B cell (primary cell): ENCODE data around the gene PADI3. TPM values are rescaled to one million over a fixed set of nuclear protein-coding genes. Genes with fewer than 3 reads are reported as not detected.

Experiments
- ATAC-seq: fragments of 200-7000 bp; cut with Tn5 transposase; one replicate; pipeline ENCODE4 v1.10.0; 2021; ENCODE audit warnings: low read depth, mild to moderate bottlenecking, moderate number of reproducible peaks, moderate library complexity
- CTCF ChIA-PET: fragments of 350-600 bp; sonication (Branson Sonifier 250); formaldehyde crosslinking; loops from one replicate; lab custom pipeline; 2021; ENCODE audit warnings: antibody characterized with exemption, inconsistent platforms; lab: Charles Lee
- POLR2A ChIA-PET: fragments of 350-600 bp; sonication (Branson Sonifier 250); formaldehyde crosslinking; loops from one replicate; lab custom pipeline; 2021; ENCODE audit warnings: antibody characterized with exemption; lab: Charles Lee
- DNase-seq: peaks from one replicate; pipeline ENCODE4 v3.0.0; 2013
- H2AFZ ChIP-seq: 2 replicates; pipeline ENCODE4 v1.6.1; 2012; ENCODE audit warnings: mild to moderate bottlenecking, low read depth, low read length; ENCODE audit not compliant: insufficient read depth, poor library complexity, severe bottlenecking
- H3K27ac ChIP-seq, 2 donors: 1 replicate in 1 of 2; 2 replicates in 1 of 2; pipeline ENCODE4 v1.5.1; 2012 to 2013; ENCODE audit warnings: low read length in 2 of 2, mild to moderate bottlenecking in 2 of 2, moderate library complexity in 1 of 2
- H3K27me3 ChIP-seq, 4 experiments: fragments of 200-600 bp in 1 of 4; sonication (generic) in 1 of 4; replicated peaks in 1 of 4; 1 replicate in 2 of 4; 2 replicates in 2 of 4; pipeline versions ENCODE4 v1.6.1 to v1.7.0; 2013 to 2016; ENCODE audit warnings: low read length in 3 of 4, mild to moderate bottlenecking in 2 of 4, mixed read lengths in 1 of 4, moderate library complexity in 1 of 4; ENCODE audit not compliant: insufficient read depth in 4 of 4, control insufficient read depth in 3 of 4; ENCODE audit errors: control extremely low read depth in 1 of 4
- H3K36me3 ChIP-seq, 2 experiments: replicated peaks in 1 of 2; 1 replicate in 1 of 2; 2 replicates in 1 of 2; pipeline versions ENCODE4 v1.6.1 to v1.7.1; 2013; ENCODE audit warnings: low read length in 1 of 2; ENCODE audit not compliant: insufficient read depth in 2 of 2, control insufficient read depth in 1 of 2; ENCODE audit errors: control extremely low read depth in 1 of 2, extremely low read depth in 1 of 2
- H3K4me1 ChIP-seq, 2 donors: fragments of 200-600 bp in 1 of 2; sonication (generic) in 1 of 2; 1 replicate in 1 of 2; 2 replicates in 1 of 2; pipeline versions ENCODE4 v1.5.1 to v1.6.1; 2013 to 2017; ENCODE audit warnings: low read length in 2 of 2; ENCODE audit not compliant: control insufficient read depth in 2 of 2, insufficient read depth in 2 of 2
- H3K4me2 ChIP-seq: replicated peaks from 2 replicates; pipeline ENCODE3; 2012; ENCODE audit warnings: mild to moderate bottlenecking, low read depth, low read length; ENCODE audit not compliant: poor library complexity, severe bottlenecking
- H3K4me3 ChIP-seq, 5 experiments: fragments of 200-600 bp in 1 of 5; sonication (generic) in 1 of 5; 1 replicate in 3 of 5; 2 replicates in 2 of 5; pipeline versions ENCODE4 v1.5.1 to v1.7.0; 2011 to 2016; ENCODE audit warnings: low read length in 4 of 5, mild to moderate bottlenecking in 4 of 5, low read depth in 2 of 5, control low read depth in 1 of 5, moderate library complexity in 1 of 5; ENCODE audit not compliant: insufficient read depth in 1 of 5; ENCODE audit errors: control extremely low read depth in 1 of 5, extremely low read depth in 1 of 5
- H3K79me2 ChIP-seq: fragments of 200-600 bp; sonication (generic); one replicate; pipeline ENCODE4 v1.6.0; 2016; ENCODE audit warnings: low read length; ENCODE audit not compliant: control insufficient read depth, insufficient read depth
- H3K9ac ChIP-seq: fragments of 200-600 bp; sonication (generic); 2 replicates; pipeline ENCODE4 v1.6.1; 2017; ENCODE audit warnings: mild to moderate bottlenecking, low read length, moderate library complexity
- H3K9me3 ChIP-seq, 3 donors: one replicate each; pipeline versions ENCODE4 v1.6.1 to v1.7.1; 2013; ENCODE audit warnings: low read length in 2 of 3; ENCODE audit not compliant: control insufficient read depth in 2 of 3, insufficient read depth in 1 of 3; ENCODE audit errors: control extremely low read depth in 1 of 3
- H4K20me1 ChIP-seq: 2 replicates; pipeline ENCODE4 v1.6.0; 2012; ENCODE audit warnings: mild to moderate bottlenecking, low read length; ENCODE audit not compliant: insufficient read depth, control insufficient read depth, poor library complexity, severe bottlenecking
- H3K27ac Mint-ChIP-seq: one replicate; pipeline ENCODE4 v1.8.0; 2021; ENCODE audit warnings: mixed read lengths
- H3K27me3 Mint-ChIP-seq: one replicate; pipeline ENCODE4 v1.8.0; 2021; ENCODE audit warnings: mixed read lengths
- H3K4me1 Mint-ChIP-seq: one replicate; pipeline ENCODE4 v1.8.0; 2021; ENCODE audit warnings: mixed read lengths
- H3K4me3 Mint-ChIP-seq: one replicate; pipeline ENCODE4 v1.8.0; 2021; ENCODE audit warnings: mixed read lengths
- H3K9me3 Mint-ChIP-seq: one replicate; pipeline ENCODE4 v1.8.0; 2022; ENCODE audit warnings: mixed read lengths; ENCODE audit not compliant: insufficient read depth
- EZH2 ChIP-seq: IDR thresholded peaks from 2 replicates; pipeline ENCODE4 v1.6.1; 2012; ENCODE audit warnings: borderline replicate concordance, low read depth, mild to moderate bottlenecking, moderate library complexity, low read length; ENCODE audit not compliant: insufficient read depth, poor library complexity, severe bottlenecking
- WGBS: methylation state at CpG from one replicate; pipeline ENCODE4 v1.1.5; 2013; ENCODE audit warnings: missing lambda C conversion rate; ENCODE audit not compliant: insufficient coverage; 5-methylcytosine and 5-hydroxymethylcytosine counted together
- intact Hi-C: fragments of 100-400 bp; cut with micrococcal nuclease; formaldehyde crosslinking; loops from one replicate; pipeline ENCODE4 v1.10.0; 2022
- polyA plus RNA-seq: library from polyadenylated mRNA; depleted of rRNA; stranded (reverse); fragments of >200 nt; gene quantifications from 2 replicates; pipeline ENCODE4 v1.2.3, GENCODE V29; 2012
- total RNA-seq, 2 donors: library from RNA; stranded (reverse); fragments of 120-200 nt in 1 of 2; gene quantifications; 1 replicate in 1 of 2; 2 replicates in 1 of 2; pipeline versions ENCODE4 v1.2.3 to v1.2.4, GENCODE V29; 2013 to 2022
- TF ChIP-seq, protein P1 (sequence below): fragments of 200-600 bp; IDR thresholded peaks from one replicate; pipeline ENCODE4 v1.8.0; 2022; ENCODE audit warnings: antibody characterized with exemption, mild to moderate bottlenecking

The PADI3 gene
- total and polyA plus RNA-seq, 2 donors (not counting 1 experiment from before 2014, with no cell fraction given): not detected

GRCh38 chr1:17245816-17246325, 3.0 kb upstream of the PADI3 start:
- 89% methylated on average over 6 of the region's 7 CpGs for WGBS
- POLR2A ChIA-PET: no interaction called here
- Histone ChIP-seq H3K4me2 (no peak overlapping the region), H3K4me1 (no peaks in the 10 kb centered on the region), H3K9me3 (no peaks in the 10 kb centered on the region), H2AFZ (no peak overlapping the region), H3K27ac (no peak overlapping the region), H3K9ac (no peak overlapping the region), H3K4me3 (no peak overlapping the region), H3K27me3 (peaks cover 0 to 7% (median 0%) of the 10 kb centered on the region in 4 experiments), H3K79me2 (no peaks in the 10 kb centered on the region), H3K36me3 (no peaks in the 10 kb centered on the region), H4K20me1 (no peaks in the 10 kb centered on the region)
- intact Hi-C loops: no loop called here
- ATAC-seq (no peak), DNase-seq (no peak)
- TF ChIP-seq EZH2: no peak
- CTCF ChIA-PET: interaction anchor here (1.8 to 3.2 kb wide), 2 partner anchors 8 to 121 kb away, joined by 8 to 13 read pairs; no protein-coding TSS in a partner anchor
- Mint-ChIP-seq H3K4me3 (no peak overlapping the region), H3K9me3 (no peaks in the 10 kb centered on the region), H3K27ac (no peak overlapping the region), H3K27me3 (peaks cover 12% of the 10 kb centered on the region), H3K4me1 (no peaks in the 10 kb centered on the region)

GRCh38 chr1:17246971-17247370, 1.9 kb upstream of the PADI3 start:
- no peaks in the 10 kb centered on the region for H3K4me1 ChIP-seq
- no peaks in the 10 kb centered on the region for H3K4me1 Mint-ChIP-seq
- no peak for ATAC-seq
- no peaks in the 10 kb centered on the region for H3K9me3 Mint-ChIP-seq
- intact Hi-C loops: no loop called here
- peaks cover 0 to 9% (median 0%) of the 10 kb centered on the region in 4 experiments for H3K27me3 ChIP-seq
- peaks cover 12% of the 10 kb centered on the region for H3K27me3 Mint-ChIP-seq
- no peak overlapping the region for H3K4me2 ChIP-seq
- POLR2A ChIA-PET: no interaction called here
- no peaks in the 10 kb centered on the region for H3K79me2 ChIP-seq
- H3K9ac ChIP-seq: no peak overlapping the region
- H3K27ac ChIP-seq: no peak overlapping the region
- H3K4me3 ChIP-seq: no peak overlapping the region
- no peaks in the 10 kb centered on the region for H3K9me3 ChIP-seq
- WGBS: 92% methylated on average over 2 of the region's 2 CpGs
- no peak overlapping the region for H3K27ac Mint-ChIP-seq
- CTCF ChIA-PET: interaction anchor here (0.8 to 3.2 kb wide), 4 partner anchors 10 to 186 kb away, joined by 3 to 13 read pairs (median 6); no protein-coding TSS in a partner anchor
- H3K36me3 ChIP-seq: no peaks in the 10 kb centered on the region
- TF ChIP-seq, protein P1, sequence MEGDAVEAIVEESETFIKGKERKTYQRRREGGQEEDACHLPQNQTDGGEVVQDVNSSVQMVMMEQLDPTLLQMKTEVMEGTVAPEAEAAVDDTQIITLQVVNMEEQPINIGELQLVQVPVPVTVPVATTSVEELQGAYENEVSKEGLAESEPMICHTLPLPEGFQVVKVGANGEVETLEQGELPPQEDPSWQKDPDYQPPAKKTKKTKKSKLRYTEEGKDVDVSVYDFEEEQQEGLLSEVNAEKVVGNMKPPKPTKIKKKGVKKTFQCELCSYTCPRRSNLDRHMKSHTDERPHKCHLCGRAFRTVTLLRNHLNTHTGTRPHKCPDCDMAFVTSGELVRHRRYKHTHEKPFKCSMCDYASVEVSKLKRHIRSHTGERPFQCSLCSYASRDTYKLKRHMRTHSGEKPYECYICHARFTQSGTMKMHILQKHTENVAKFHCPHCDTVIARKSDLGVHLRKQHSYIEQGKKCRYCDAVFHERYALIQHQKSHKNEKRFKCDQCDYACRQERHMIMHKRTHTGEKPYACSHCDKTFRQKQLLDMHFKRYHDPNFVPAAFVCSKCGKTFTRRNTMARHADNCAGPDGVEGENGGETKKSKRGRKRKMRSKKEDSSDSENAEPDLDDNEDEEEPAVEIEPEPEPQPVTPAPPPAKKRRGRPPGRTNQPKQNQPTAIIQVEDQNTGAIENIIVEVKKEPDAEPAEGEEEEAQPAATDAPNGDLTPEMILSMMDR: no peak
- no peak for TF ChIP-seq EZH2
- no peak for DNase-seq
- H2AFZ ChIP-seq: no peak overlapping the region
- no peak overlapping the region for H3K4me3 Mint-ChIP-seq
- H4K20me1 ChIP-seq: no peaks in the 10 kb centered on the region
